PFSK-1 (cell line): ENCODE results near the gene SLC38A3.

Source experiments
- FOXP2 ChIP-seq: optimal IDR thresholded peaks from 2 replicates; pipeline ENCODE3; 2011; ENCODE audit warnings: borderline replicate concordance, control low read depth, inconsistent platforms; ENCODE audit not compliant: insufficient read depth; ENCODE audit errors: extremely low read length, extremely low read depth
- POLR2AphosphoS5 ChIP-seq: IDR thresholded peaks from 2 replicates; pipeline ENCODE4 v1.6.1; 2012; ENCODE audit warnings: low read depth, mild to moderate bottlenecking, control low read depth, low read length, moderate library complexity
- REST ChIP-seq, 2 experiments: IDR thresholded peaks; 2 replicates each; pipeline versions ENCODE4 v1.6.1 to v1.8.0; 2011 to 2012; ENCODE audit warnings: low read depth in 2 of 2, low read length in 2 of 2, control low read depth in 1 of 2, inconsistent platforms in 1 of 2, mild to moderate bottlenecking in 1 of 2, moderate library complexity in 1 of 2; ENCODE audit not compliant: insufficient read depth in 1 of 2
- SIN3A ChIP-seq: IDR thresholded peaks from 2 replicates; pipeline ENCODE4 v1.6.1; 2012; ENCODE audit warnings: mild to moderate bottlenecking, low read length, moderate library complexity, borderline replicate concordance; ENCODE audit not compliant: insufficient read depth
- TAF1 ChIP-seq: IDR thresholded peaks from 2 replicates; pipeline ENCODE4 v1.6.1; 2012; ENCODE audit warnings: low read length, control low read depth, borderline replicate concordance; ENCODE audit not compliant: insufficient read depth

GRCh38 chr3:50163572-50164455, 41.3 kb upstream of the SLC38A3 start:
- no peak for TF ChIP-seq POLR2AphosphoS5
- no peak for TF ChIP-seq REST (IDR thresholded peaks at IDR 0.05; ENCODE audit: insufficient read depth in 1 of 2, low read depth in 2 of 2, low read length in 2 of 2)
- no peak for TF ChIP-seq TAF1
- TF ChIP-seq FOXP2, result no peak
- TF ChIP-seq SIN3A, result no peak
